Upper lobe of left lung (tissue), 4 donors: ENCODE results near the gene SIVA1.

Experiments
- POLR2A ChIP-seq, 4 donors: fragments of 450-650 bp; IDR thresholded peaks; one replicate each; pipeline ENCODE4 v1.5.1; 2016 to 2017; ENCODE audit warnings: antibody characterized with exemption in 4 of 4, mild to moderate bottlenecking in 2 of 4
- POLR2AphosphoS5 ChIP-seq, 2 donors: sonication (generic); formaldehyde crosslinking; IDR thresholded peaks; one replicate each; pipeline ENCODE4 v1.5.1; 2017; ENCODE audit warnings: antibody characterized with exemption in 2 of 2
- TF ChIP-seq, protein P1 (sequence below), 6 experiments: fragments of 450-650 bp in 4 of 6; fragments of 200-600 bp in 2 of 6; sonication (generic) in 2 of 6; IDR thresholded peaks; one replicate each; pipeline ENCODE4 v1.5.1; 2016 to 2019; ENCODE audit warnings: antibody characterized with exemption in 6 of 6

DNA sequence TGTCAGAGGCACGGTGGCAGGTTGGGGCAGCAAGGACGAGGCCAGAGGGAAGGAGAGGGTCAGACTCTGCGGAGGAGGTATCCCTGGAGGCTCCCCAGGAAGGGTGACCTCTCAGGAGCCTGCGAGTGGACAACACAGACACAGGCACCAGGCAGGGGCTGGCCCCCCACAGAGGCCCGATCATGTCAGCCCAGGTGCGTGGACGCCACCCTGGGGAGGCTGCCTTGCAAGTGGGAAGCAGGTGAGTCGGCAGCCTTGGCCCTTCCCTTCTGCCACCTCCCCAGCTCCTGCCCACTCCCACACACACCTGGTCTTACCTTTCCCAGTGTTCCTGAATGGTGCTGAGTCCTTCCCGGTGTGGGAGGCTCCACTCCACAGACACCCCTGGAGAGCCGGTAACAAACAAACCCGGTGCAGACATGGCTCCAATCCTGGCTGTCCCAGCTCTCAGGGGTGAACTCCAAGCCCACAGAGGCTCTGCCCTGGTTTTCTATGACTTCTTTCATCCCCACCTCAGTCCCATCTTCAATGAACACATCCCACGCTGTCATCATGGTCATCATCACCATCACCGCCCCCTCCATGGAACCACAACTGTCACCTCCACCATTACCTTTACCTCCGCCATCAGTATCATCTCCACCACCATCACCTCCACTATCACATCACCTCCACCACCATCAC, 53.1 kb downstream of the SIVA1 start:
- TF ChIP-seq, protein P1, sequence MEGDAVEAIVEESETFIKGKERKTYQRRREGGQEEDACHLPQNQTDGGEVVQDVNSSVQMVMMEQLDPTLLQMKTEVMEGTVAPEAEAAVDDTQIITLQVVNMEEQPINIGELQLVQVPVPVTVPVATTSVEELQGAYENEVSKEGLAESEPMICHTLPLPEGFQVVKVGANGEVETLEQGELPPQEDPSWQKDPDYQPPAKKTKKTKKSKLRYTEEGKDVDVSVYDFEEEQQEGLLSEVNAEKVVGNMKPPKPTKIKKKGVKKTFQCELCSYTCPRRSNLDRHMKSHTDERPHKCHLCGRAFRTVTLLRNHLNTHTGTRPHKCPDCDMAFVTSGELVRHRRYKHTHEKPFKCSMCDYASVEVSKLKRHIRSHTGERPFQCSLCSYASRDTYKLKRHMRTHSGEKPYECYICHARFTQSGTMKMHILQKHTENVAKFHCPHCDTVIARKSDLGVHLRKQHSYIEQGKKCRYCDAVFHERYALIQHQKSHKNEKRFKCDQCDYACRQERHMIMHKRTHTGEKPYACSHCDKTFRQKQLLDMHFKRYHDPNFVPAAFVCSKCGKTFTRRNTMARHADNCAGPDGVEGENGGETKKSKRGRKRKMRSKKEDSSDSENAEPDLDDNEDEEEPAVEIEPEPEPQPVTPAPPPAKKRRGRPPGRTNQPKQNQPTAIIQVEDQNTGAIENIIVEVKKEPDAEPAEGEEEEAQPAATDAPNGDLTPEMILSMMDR (IDR thresholded peaks at IDR 0.05), result no peak
- no peak for TF ChIP-seq POLR2AphosphoS5 (IDR thresholded peaks at IDR 0.05)
- TF ChIP-seq POLR2A (IDR thresholded peaks at IDR 0.05), result no peak
